ENCODE measurements around the gene CNR2.
"Not testable (repeated sequence)": the region's sequence is repeated elsewhere in the genome, so short reads cannot be mapped to it uniquely, and the experiment has no call there.

CNR2 gene

GRCh38 chr1:23913212-23913880 lies at the start of gene CNR2:
CNR2 (minus strand) TSS chr1:23913362; CDS start chr1:23875617, 37,745 bp downstream.
- DNase-seq = no peak

GRCh38 chr1:23960291-23961020 lies 47.3 kb upstream of the CNR2 start:
- DNase-seq = no peak

- DNase-seq = peak; percentile 98
Observed at GRCh38 chr1:23959461-23960290, 46.5 kb upstream of the CNR2 start, which contains the start of gene PNRC2. PNRC2 (plus strand) TSS chr1:23959828; CDS start chr1:23961458, 1,630 bp downstream.

GRCh38 chr1:23958810-23959460 lies 45.8 kb upstream of the CNR2 start:
- peak; percentile 85 for DNase-seq

GRCh38 chr1:23958040-23958809 lies 45.1 kb upstream of the CNR2 start:
- DNase-seq = not testable (repeated sequence)

GRCh38 chr1:23957096-23957495 lies 43.9 kb upstream of the CNR2 start:
- no peak for DNase-seq

- DNase-seq = no peak
Observed at GRCh38 chr1:23953020-23953419, 39.9 kb upstream of the CNR2 start.

GRCh38 chr1:23947366-23947765 lies 34.2 kb upstream of the CNR2 start:
- no peak for DNase-seq

- DNase-seq = no peak
Observed at GRCh38 chr1:23936481-23937176, 23.5 kb upstream of the CNR2 start.

GRCh38 chr1:23931491-23931880 lies 18.3 kb upstream of the CNR2 start:
- no peak for DNase-seq

GRCh38 chr1:23930861-23931490 lies 17.8 kb upstream of the CNR2 start:
- no peak for DNase-seq

GRCh38 chr1:23930270-23930669 lies 17.1 kb upstream of the CNR2 start:
- DNase-seq = no peak

GRCh38 chr1:23928789-23929188 lies 15.6 kb upstream of the CNR2 start:
- DNase-seq = no peak

- no peak for DNase-seq
Observed at GRCh38 chr1:23927097-23927496, 13.9 kb upstream of the CNR2 start.

GRCh38 chr1:23925279-23925678 lies 12.1 kb upstream of the CNR2 start:
- DNase-seq = no peak

- DNase-seq = no peak
Observed at GRCh38 chr1:23924601-23925000, 11.4 kb upstream of the CNR2 start.

GRCh38 chr1:23923592-23924499 lies 10.7 kb upstream of the CNR2 start:
- DNase-seq = no peak

- no peak for DNase-seq
Observed at GRCh38 chr1:23922321-23922943, 9.3 kb upstream of the CNR2 start.
